Forelimb muscle (tissue), 1 donor: ENCODE results near the gene FGF9. TPM values are rescaled to one million over a fixed set of nuclear protein-coding genes. Genes with fewer than 3 reads are reported as not detected.
A peak's percentile ranks its signal among the peaks of the same experiment; 100 is the strongest.

Experiments
- DNase-seq: peaks from one replicate; pipeline ENCODE4 v3.0.0-alpha.2; 2013; ENCODE audit warnings: low read depth
- polyA plus RNA-seq: library from polyadenylated mRNA; unstranded; fragments of 120-200 nt; gene quantifications from one replicate; pipeline ENCODE4 v1.2.1, GENCODE V29; 2013; ENCODE audit not compliant: insufficient read length

FGF9 gene
- 10.9 TPM for polyA plus RNA-seq

- DNase-seq = peak; percentile 22
Observed at GRCh38 chr13:21670883-21671619, at the start of gene FGF9. Gene FGF9, plus strand, starts transcription at chr13:21671073. Its CDS starts 840 bp downstream, at chr13:21671913.

DNA sequence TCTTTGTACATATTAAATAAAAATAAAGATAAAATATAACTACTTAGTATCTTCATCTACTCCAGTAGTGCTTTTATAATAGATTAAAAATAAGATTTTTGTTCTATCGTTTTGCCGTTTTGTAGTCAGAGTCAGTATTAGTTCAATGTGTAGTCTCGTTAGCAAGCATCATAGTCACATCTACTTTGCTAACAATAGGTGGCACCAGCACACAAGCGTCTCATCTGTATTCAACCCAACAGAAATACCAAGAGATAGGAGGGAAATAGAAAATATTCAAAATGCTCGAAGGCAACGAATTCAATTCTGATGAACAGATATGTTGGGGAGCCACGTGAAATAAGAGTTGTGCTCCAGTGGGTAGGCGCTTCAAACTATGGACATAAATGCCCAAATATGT, 45.5 kb upstream of the FGF9 start:
- no peak for DNase-seq

- DNase-seq = no peak
Observed at GRCh38 chr13:21632196-21632595, 38.7 kb upstream of the FGF9 start.

DNA sequence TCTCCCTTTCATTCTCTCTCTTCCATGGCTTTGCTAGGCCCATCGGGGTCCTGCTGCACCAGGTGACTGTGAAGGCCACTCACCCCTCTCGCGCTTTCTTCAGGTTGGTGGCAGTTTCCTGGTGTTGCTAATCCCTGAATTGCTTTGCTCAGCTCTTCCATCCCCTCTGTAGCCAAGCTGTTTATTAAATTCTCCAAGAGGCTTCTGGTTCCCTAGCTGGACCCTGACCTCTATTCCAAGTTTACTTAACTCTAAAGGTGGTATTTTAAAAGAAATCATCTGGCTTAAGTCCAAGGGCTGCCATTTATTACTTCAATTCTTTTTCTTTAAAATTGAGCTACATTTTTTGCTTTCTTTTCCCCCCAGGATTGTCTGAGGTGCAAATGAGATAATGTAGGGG, 34.2 kb upstream of the FGF9 start:
- DNase-seq = no peak

DNA sequence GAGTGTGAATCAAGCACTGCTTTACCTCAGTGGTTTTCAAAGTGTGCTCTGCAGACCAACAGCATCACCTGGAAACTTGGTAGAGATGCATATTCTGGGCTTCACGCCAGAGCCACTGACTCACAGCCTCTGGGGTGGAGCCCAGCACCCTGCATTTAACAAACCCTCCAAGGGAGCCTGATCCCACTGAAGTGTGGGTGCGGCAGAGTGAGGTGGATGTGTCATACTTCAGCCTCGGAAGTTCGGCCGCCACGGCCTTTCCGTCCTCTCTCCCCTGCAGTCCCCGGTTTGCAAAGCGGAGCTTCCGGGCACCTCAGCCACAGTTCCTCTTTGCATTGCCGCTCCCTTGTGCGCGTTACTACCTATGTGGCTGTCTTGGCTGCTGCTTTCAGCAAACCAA, 33.6 kb upstream of the FGF9 start:
- no peak for DNase-seq

DNA sequence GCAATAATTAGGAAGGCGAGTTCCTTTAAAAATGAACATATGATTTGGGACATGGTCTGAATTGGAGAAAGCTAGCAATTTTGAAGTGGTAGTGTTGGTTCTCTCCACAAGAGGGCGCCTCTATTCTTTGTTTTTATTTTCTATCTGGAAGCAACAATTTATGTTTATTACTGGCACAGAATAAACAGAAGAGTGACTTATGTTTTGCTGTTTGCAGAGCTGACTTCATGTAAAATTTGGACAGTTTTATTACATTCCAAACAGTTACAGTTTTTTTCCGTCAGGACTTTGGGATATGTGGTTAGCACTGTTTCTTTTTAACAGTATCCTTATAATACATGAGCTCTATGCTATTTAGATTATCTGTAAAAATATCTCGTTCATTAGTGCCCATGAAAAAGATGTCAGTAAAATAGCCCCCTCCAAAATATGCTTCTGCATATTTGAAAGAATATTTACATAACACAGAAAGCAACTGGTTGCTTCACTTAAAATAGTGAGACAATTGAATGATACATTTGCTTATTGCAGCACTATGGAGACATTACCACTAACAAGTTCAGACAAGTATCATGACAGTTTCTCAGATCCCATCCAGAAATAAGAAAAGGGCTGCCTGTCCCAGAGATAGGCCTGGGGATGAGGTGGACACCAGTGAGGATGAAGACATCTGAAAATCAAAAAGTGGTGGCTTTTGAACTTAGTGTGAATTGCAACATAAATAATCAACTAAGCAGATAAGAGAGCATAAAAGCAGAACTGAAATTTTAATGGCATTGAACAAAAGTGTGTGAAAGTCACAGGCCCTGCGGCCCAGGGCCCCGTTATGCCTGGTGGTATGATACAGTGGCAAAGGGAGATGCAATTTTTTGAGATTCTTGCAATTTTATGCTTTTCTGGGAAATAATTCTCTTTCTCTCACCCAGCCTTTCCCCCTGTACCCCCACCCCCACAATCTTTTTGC, 32.3 kb upstream of the FGF9 start:
- DNase-seq = peak; percentile 17

DNA sequence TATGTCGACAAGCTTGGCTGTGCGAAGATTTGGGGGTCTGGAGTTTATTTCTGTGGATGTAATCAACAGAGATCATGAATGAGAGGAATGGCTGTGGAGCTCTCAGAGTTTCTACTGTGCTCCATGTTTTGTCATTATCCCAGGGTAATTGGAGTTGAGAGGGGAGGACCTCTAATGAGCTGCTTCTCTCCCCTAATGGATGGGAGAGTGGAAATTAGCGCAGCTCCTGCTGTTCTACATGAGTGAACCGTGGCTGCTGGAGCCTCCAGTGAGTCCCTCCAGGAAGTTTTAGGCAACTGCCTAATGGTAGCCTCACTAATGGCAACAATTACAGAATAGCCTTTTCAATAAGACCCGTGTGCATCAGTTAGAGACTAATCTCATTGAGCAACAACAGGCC, 31.3 kb upstream of the FGF9 start:
- DNase-seq = no peak

GRCh38 chr13:21641629-21642028, 29.2 kb upstream of the FGF9 start:
- no peak for DNase-seq

- no peak for DNase-seq
Observed at GRCh38 chr13:21657538-21657937, 13.3 kb upstream of the FGF9 start.

GRCh38 chr13:21659087-21659486, 11.8 kb upstream of the FGF9 start:
- no peak for DNase-seq

DNA sequence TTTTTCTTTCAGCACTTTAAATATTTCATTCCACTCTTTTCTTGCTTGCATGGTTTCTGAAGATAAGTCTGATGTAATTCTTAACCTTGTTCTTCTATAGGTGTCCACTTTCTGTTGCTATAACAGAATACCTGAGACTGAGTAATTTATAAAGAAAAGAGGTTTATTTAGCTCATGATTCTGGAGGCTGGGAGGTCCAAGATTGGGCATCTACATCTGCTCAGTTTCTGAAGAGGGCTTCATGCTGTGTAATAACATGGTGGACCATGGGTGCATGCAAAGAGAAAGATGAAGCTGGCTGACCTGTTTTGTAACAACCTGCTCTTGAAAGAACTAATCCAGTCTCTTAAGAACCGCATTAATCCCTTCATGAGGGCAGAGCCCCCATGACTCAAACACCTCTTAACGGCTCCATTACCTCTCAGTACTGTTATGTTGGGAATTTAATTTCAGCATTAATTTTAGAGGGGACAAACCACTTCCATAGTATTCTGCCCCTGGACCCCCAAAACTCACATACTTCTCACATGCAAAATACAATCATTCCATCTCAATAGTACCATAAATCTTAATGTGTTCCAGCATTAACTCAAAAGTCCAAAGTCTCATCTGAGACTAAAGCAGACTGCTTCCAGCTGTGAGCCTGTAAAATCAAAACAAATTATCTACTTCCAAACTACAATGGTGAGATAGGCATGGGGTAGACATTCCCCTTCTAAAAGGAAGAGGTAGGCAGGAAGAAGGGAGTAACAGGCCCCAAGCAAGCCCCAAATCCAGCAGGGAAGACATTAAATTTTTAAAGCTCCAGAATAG, 9.6 kb upstream of the FGF9 start:
- DNase-seq = no peak

GRCh38 chr13:21663197-21663596, 7.7 kb upstream of the FGF9 start:
- no peak for DNase-seq

GRCh38 chr13:21668732-21669275, 2.1 kb upstream of the FGF9 start:
- DNase-seq = no peak

DNA sequence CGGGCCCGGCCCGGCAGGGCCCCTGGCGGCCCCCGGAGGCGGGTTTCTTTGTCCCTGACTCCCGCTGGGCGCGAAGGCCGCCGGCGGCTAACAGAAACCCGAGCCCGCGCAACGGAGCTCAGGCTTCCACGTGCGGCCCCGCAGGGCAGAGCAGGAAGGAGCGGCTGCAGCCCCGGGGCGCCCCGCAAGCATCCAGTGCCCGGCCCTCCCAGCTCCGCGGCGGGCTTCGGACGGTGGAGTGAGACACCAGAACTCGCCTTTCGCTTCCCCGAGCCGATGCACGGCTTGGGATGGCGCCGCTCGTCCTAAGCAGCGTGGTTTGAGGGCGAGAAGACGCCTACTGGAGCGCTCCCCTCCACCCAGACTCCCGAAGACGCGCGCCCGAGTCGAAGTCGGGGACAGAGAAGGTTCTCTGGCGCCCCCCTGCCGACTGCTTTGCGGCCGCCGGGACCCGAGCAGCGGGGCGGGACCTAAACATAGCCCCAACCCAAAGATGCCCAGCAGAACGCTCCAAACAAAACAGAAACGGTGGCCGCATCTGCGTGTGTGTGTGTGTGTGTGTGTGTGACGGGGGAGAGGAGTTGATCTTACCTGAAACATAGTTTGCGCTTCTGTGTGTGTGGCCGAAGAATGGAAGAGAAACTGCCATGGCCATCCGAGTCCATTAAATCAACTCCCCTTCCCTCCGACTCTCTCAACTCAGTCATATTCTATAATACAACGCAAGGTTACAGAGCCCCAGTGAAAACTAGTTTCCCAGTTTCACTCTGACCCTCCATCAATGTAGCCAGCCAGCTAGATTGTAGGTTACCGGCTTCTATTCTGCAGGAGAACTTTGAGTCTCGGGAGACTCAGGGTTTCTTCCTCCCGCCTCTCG, 629 bp upstream of the FGF9 start:
- no peak for DNase-seq

DNA sequence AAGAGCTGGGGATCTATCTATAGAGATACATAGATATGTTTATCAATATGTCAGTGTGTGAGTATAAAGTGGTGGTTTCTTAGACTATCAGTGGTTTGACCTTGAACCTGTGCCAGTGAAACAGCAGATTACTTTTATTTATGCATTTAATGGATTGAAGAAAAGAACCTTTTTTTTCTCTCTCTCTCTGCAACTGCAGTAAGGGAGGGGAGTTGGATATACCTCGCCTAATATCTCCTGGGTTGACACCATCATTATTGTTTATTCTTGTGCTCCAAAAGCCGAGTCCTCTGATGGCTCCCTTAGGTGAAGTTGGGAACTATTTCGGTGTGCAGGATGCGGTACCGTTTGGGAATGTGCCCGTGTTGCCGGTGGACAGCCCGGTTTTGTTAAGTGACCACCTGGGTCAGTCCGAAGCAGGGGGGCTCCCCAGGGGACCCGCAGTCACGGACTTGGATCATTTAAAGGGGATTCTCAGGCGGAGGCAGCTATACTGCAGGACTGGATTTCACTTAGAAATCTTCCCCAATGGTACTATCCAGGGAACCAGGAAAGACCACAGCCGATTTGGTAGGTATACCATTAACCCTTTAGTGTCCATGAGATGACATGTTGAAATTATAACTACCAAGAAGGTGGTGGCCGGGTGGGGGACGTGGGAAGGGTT, 880 bp downstream of the FGF9 start:
- no peak for DNase-seq

DNA sequence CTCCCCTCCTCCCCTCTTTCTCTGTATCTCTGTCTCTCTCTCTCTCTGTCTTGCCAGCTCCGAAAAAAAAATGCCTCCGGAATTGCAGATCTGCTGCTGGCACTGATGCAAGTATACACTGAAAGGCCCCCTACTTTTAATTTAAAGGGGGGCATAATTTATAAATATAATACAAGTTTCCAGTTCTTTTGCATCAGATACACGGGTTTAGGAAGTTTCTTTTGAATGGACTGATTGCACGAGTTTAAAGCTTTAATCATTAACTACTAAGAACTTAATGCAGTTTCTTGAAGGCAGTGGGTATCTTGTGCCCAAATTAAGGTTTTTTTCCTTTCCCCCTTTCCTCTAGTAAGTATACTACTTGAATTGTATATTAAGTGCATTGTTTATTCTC, 1.4 kb downstream of the FGF9 start:
- DNase-seq = no peak

DNA sequence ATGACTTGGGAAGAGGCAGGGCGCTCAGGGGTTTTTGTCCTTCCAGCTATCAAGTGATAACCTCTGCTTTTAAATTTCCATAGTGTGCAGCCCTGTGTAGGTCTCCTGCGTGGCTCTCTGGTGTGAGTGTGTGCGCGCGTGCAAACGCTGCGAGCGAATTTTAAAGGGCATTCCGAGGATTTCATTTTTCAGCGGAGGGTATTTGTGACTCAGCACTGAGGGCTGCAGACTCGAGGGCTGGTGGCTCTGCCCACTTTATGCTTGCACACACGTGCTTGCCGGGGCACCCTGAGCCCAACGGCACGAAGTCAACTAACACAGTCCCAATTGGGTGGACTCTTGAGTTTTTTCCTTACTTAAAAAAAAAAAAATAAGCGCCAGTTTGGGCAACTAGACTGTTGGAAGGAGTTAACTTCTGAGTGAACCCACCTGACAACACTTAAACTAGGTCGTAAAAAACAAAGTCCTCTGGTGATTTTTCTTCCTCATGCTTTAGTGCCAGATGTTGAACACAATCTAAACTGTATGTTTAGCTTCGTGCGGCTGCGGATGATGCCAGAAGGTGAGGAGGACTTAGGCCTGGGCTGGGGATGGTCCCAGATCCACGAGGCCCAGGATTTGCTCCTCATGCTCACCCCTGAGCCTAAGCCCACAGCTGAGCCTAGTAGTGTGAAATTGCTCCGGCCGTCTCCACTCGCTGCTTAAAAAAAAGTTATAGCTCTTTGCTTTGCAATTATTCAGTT, 2.1 kb downstream of the FGF9 start:
- no peak for DNase-seq

GRCh38 chr13:21673539-21673788, 2.6 kb downstream of the FGF9 start:
- DNase-seq = no peak

DNA sequence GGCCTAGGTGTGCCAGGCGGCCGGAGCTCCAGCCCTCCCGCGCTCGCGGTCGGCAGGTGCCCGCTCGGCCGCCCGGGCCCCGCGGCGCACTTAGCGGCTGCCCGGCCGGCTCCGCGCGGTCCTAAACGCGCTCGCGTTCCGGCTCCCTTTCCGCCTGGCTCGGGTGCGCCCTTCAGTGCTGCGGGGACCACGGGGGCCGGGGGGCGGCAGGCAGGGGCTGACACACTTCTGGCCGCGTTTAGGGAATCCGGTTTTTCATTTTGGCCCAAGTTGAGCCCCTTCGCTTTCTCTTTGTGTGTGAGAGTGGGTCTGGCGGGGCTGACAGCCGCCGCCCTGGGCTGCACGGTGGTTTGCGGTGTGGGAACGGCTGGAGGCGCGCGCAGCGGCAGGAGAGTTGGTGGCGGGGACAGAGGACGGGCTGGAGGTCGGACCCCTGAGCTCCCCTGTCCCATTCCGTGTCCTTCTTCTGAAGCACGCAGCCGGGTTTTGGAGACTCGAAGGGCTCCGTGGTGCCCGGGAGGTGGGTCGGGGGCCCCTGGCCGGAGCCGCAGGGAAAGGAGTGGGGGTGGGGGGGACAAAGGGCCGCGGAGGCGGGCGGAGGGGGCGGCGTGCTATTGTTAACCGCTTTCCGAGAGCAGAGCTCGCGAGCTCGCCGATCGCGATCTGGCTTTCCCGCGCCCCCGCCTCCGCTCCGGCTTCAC, 3.1 kb downstream of the FGF9 start:
- no peak for DNase-seq
